HCT116 (cell line): ENCODE results near the gene ASB10. TPM values are rescaled to one million over a fixed set of nuclear protein-coding genes. Genes with fewer than 3 reads are reported as not detected.
A peak's percentile ranks its signal among the peaks of the same experiment; 100 is the strongest.

Experiments
- ATAC-seq: fragments of 200-7000 bp; cut with Tn5 transposase; 2 replicates; pipeline ENCODE4 v1.9.1; 2020; ENCODE audit warnings: mild to moderate bottlenecking, moderate library complexity
- BruUV-seq: library from RNA; stranded (reverse); fragments of 400-500 nt; replicated peaks from 2 replicates; lab custom pipeline; 2021; lab: Mats Ljungman, UMichigan
- CTCF ChIA-PET: fragments of 300-600 bp; sonication (Branson Sonifier 250); formaldehyde crosslinking; loops from one replicate; lab custom pipeline; 2021; ENCODE audit warnings: antibody characterized with exemption; lab: Charles Lee
- POLR2A ChIA-PET: fragments of 300-600, 350-600 bp; sonication (Branson Sonifier 250); formaldehyde crosslinking; loops from one replicate; lab custom pipeline; 2021; ENCODE audit warnings: antibody characterized with exemption; lab: Charles Lee
- RAD21 ChIA-PET, 2 experiments: fragments of 300-600 bp; sonication (Branson Sonifier 250); formaldehyde crosslinking; loops; one replicate each; lab custom pipeline; 2023; ENCODE audit warnings: low total read pairs in 2 of 2; ENCODE audit not compliant: uncharacterized antibody in 2 of 2, unreplicated experiment in 2 of 2, low non-redundant PET in 1 of 2; lab: Charles Lee
- DNase-seq: peaks from one replicate; pipeline ENCODE4 v3.0.0-alpha.2; 2010; ENCODE audit warnings: low read depth, low spot score
- H2AFZ ChIP-seq: fragments of 200-600 bp; shearing (Covaris generic), sonication (generic); 2 replicates; pipeline ENCODE4 v1.6.1; 2017; ENCODE audit warnings: low read depth, mixed run types, mixed read lengths, antibody characterized with exemption, low read length; ENCODE audit not compliant: poor library complexity, severe bottlenecking
- H3K27ac ChIP-seq: 2 replicates; pipeline ENCODE4 v1.5.1; 2012; ENCODE audit warnings: low read depth, low read length
- H3K27me3 ChIP-seq: fragments of 200-600 bp; sonication (generic); 2 replicates; pipeline ENCODE4 v1.6.1; 2016; ENCODE audit warnings: mixed run types, low read length, mixed read lengths; ENCODE audit not compliant: insufficient read depth
- H3K36me3 ChIP-seq, 2 experiments: fragments of 200-500 bp in 1 of 2; fragments of 200-600 bp in 1 of 2; sonication (Bioruptor generic) in 1 of 2; sonication (generic) in 1 of 2; 2 replicates each; pipeline versions ENCODE4 v1.5.1 to v1.6.1; 2014 to 2016; ENCODE audit warnings: low read length in 2 of 2, inconsistent platforms in 1 of 2, mixed read lengths in 1 of 2, mixed run types in 1 of 2; ENCODE audit not compliant: insufficient read depth in 2 of 2, control insufficient read depth in 1 of 2
- H3K4me1 ChIP-seq, 2 experiments: fragments of 200-600 bp in 1 of 2; sonication (generic) in 1 of 2; 2 replicates each; pipeline versions ENCODE4 v1.5.1 to v1.6.1; 2012 to 2017; ENCODE audit warnings: low read length in 2 of 2, inconsistent platforms in 1 of 2, mild to moderate bottlenecking in 1 of 2, mixed read lengths in 1 of 2, mixed run types in 1 of 2, moderate library complexity in 1 of 2; ENCODE audit not compliant: insufficient read depth in 2 of 2, control insufficient read depth in 1 of 2
- H3K4me2 ChIP-seq: fragments of 200-600 bp; sonication (generic); 2 replicates; pipeline ENCODE4 v1.6.1; 2017; ENCODE audit warnings: mixed run types, low read length, mixed read lengths
- H3K4me3 ChIP-seq, 2 experiments: fragments of 200-600 bp in 1 of 2; sonication (generic) in 1 of 2; replicated peaks in 1 of 2; 2 replicates each; pipeline ENCODE4 v1.5.1; 2011 to 2016; ENCODE audit warnings: low read length in 2 of 2, control low read depth in 1 of 2, low read depth in 1 of 2, mild to moderate bottlenecking in 1 of 2, mixed read lengths in 1 of 2, mixed run types in 1 of 2
- H3K79me2 ChIP-seq: fragments of 200-600 bp; sonication (generic); 2 replicates; pipeline ENCODE4 v1.6.1; 2017; ENCODE audit warnings: mild to moderate bottlenecking, mixed run types, low read length, moderate library complexity, mixed read lengths; ENCODE audit not compliant: insufficient read depth
- H3K9ac ChIP-seq: fragments of 200-600 bp; sonication (generic); 2 replicates; pipeline ENCODE4 v1.6.1; 2016; ENCODE audit warnings: low read length, mixed read lengths
- H3K9me2 ChIP-seq: fragments of 200-600 bp; sonication (generic), shearing (Covaris generic); 2 replicates; pipeline ENCODE4 v1.6.1; 2017; ENCODE audit warnings: mixed run types, mild to moderate bottlenecking, moderate library complexity; ENCODE audit not compliant: insufficient read depth
- H3K9me3 ChIP-seq, 2 experiments: fragments of 200-500 bp in 1 of 2; fragments of 200-600 bp in 1 of 2; sonication (Bioruptor generic) in 1 of 2; sonication (generic) in 1 of 2; 2 replicates each; pipeline ENCODE4 v1.6.1; 2014 to 2017; ENCODE audit warnings: low read length in 2 of 2, mixed read lengths in 2 of 2, inconsistent platforms in 1 of 2, low read depth in 1 of 2, mild to moderate bottlenecking in 1 of 2, mixed run types in 1 of 2, moderate library complexity in 1 of 2; ENCODE audit not compliant: control insufficient read depth in 1 of 2, insufficient read depth in 1 of 2
- H4K20me1 ChIP-seq: fragments of 200-600 bp; sonication (generic), shearing (Covaris generic); 2 replicates; pipeline ENCODE4 v1.6.1; 2017; ENCODE audit warnings: mixed run types, mild to moderate bottlenecking, moderate library complexity; ENCODE audit not compliant: insufficient read depth
- ELF1 ChIP-seq: IDR thresholded peaks from 2 replicates; pipeline ENCODE4 v1.6.1; 2012; ENCODE audit warnings: low read depth, borderline replicate concordance
- EZH2 ChIP-seq: fragments of 200-600 bp; sonication (generic); IDR thresholded peaks from 2 replicates; pipeline ENCODE4 v1.6.1; 2017; ENCODE audit warnings: antibody characterized with exemption, mixed run types
- EZH2phosphoT487 ChIP-seq: fragments of 200-600 bp; IDR thresholded peaks from 2 replicates; pipeline ENCODE4 v1.6.1; 2018; ENCODE audit warnings: antibody characterized with exemption, borderline replicate concordance
- FOSL1 ChIP-seq: IDR thresholded peaks from 2 replicates; pipeline ENCODE4 v1.6.1; 2012; ENCODE audit warnings: low read depth
- RAD21 ChIP-seq: IDR thresholded peaks from 2 replicates; pipeline ENCODE4 v1.6.1; 2012; ENCODE audit warnings: low read depth, mild to moderate bottlenecking
- YY1 ChIP-seq: IDR thresholded peaks from 2 replicates; pipeline ENCODE4 v1.6.1; 2011; ENCODE audit warnings: low read length, low read depth, moderate library complexity, mild to moderate bottlenecking; ENCODE audit not compliant: insufficient replicate concordance; ENCODE audit errors: extremely low read depth
- intact Hi-C: fragments of 100-400 bp; cut with micrococcal nuclease; formaldehyde crosslinking; loops from 2 replicates; pipeline ENCODE4 v1.10.0; 2022
- total RNA-seq: library from RNA; stranded (reverse); gene quantifications from one replicate; pipeline ENCODE4 v1.2.1, GENCODE V29; 2021; ENCODE audit not compliant: unreplicated experiment
- TF ChIP-seq, protein P1 (sequence below): IDR thresholded peaks from 2 replicates; pipeline ENCODE4 v1.6.1; 2012; ENCODE audit warnings: low read depth
- TF ChIP-seq, protein P2 (sequence below), 3 experiments: fragments of 200-600 bp in 1 of 3; sonication (generic) in 1 of 3; IDR thresholded peaks in 2 of 3; conservative IDR thresholded peaks in 1 of 3; 2 replicates each; pipeline ENCODE4 v1.5.1; 2012 to 2017; ENCODE audit warnings: low read depth in 2 of 3, low read length in 2 of 3, antibody characterized with exemption in 1 of 3, borderline replicate concordance in 1 of 3, control low read depth in 1 of 3, mild to moderate bottlenecking in 1 of 3, mixed read lengths in 1 of 3, mixed run types in 1 of 3, moderate library complexity in 1 of 3; ENCODE audit not compliant: insufficient read depth in 1 of 3

Gene ASB10
- total RNA-seq, 1 experiment from 2014 or later, result not detected

DNA sequence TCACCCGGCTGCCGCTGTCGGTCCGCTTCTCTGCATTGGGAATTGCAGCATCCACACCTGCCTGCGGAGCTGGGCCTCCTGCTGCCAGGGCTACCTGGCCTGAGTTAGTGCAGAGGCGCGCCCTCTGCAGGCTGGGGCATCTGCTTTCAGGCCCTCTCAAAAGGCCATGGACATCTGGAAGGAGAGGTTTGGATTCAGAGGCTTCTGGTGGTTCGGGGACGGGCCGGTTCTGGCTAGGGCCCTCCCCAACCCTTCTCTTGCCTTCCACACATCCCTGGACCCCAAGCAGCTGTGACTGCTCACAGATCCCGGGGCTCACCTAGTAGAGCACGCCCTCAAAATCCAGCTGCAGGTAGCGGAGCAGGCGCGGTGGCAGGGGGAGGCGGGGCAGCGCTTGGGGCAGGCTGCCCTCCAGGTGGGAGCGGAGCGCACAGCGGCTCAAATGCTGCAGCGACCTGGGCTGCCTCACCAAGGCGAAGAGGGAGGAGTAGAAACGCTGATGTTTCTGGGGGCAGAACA is 11.2 kb downstream of the ASB10 start:
- Histone ChIP-seq H3K27me3 (no peaks in the 10 kb centered on the region), H3K4me2 (no peak overlapping the region), H4K20me1 (no peaks in the 10 kb centered on the region), H3K9me2 (no peaks in the 10 kb centered on the region), H3K9ac (no peak overlapping the region), H3K79me2 (no peaks in the 10 kb centered on the region), H3K4me3 (no peak overlapping the region), H3K9me3 (peaks cover 0 to 8% of the 10 kb centered on the region in 2 experiments; a peak in 1 of 4 replicates), H3K27ac (no peak overlapping the region), H3K4me1 (no peaks in the 10 kb centered on the region), H2AFZ (no peak overlapping the region), H3K36me3 (no peaks in the 10 kb centered on the region)
- TF ChIP-seq EZH2phosphoT487, result no peak
- TF ChIP-seq ELF1, result no peak
- no peak for TF ChIP-seq YY1
- TF ChIP-seq EZH2, result no peak
- TF ChIP-seq, protein P1, sequence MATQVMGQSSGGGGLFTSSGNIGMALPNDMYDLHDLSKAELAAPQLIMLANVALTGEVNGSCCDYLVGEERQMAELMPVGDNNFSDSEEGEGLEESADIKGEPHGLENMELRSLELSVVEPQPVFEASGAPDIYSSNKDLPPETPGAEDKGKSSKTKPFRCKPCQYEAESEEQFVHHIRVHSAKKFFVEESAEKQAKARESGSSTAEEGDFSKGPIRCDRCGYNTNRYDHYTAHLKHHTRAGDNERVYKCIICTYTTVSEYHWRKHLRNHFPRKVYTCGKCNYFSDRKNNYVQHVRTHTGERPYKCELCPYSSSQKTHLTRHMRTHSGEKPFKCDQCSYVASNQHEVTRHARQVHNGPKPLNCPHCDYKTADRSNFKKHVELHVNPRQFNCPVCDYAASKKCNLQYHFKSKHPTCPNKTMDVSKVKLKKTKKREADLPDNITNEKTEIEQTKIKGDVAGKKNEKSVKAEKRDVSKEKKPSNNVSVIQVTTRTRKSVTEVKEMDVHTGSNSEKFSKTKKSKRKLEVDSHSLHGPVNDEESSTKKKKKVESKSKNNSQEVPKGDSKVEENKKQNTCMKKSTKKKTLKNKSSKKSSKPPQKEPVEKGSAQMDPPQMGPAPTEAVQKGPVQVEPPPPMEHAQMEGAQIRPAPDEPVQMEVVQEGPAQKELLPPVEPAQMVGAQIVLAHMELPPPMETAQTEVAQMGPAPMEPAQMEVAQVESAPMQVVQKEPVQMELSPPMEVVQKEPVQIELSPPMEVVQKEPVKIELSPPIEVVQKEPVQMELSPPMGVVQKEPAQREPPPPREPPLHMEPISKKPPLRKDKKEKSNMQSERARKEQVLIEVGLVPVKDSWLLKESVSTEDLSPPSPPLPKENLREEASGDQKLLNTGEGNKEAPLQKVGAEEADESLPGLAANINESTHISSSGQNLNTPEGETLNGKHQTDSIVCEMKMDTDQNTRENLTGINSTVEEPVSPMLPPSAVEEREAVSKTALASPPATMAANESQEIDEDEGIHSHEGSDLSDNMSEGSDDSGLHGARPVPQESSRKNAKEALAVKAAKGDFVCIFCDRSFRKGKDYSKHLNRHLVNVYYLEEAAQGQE, result no peak
- TF ChIP-seq, protein P2, sequence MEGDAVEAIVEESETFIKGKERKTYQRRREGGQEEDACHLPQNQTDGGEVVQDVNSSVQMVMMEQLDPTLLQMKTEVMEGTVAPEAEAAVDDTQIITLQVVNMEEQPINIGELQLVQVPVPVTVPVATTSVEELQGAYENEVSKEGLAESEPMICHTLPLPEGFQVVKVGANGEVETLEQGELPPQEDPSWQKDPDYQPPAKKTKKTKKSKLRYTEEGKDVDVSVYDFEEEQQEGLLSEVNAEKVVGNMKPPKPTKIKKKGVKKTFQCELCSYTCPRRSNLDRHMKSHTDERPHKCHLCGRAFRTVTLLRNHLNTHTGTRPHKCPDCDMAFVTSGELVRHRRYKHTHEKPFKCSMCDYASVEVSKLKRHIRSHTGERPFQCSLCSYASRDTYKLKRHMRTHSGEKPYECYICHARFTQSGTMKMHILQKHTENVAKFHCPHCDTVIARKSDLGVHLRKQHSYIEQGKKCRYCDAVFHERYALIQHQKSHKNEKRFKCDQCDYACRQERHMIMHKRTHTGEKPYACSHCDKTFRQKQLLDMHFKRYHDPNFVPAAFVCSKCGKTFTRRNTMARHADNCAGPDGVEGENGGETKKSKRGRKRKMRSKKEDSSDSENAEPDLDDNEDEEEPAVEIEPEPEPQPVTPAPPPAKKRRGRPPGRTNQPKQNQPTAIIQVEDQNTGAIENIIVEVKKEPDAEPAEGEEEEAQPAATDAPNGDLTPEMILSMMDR (IDR thresholded peaks at IDR 0.05 in 2 of 3, conservative IDR thresholded peaks at IDR 0.05 in 1 of 3; ENCODE audit: borderline replicate concordance in 1 of 3, insufficient read depth in 1 of 3, low read depth in 2 of 3, low read length in 2 of 3), result peak in 2 of 3 experiments; percentile 11 to 13; a peak in 1 of 6 replicates
- TF ChIP-seq FOSL1, result no peak
- TF ChIP-seq RAD21, result no peak
- BruUV-seq, result no TSS peak
- POLR2A ChIA-PET, result no interaction called here
- CTCF ChIA-PET, result no interaction called here
- no peak for ATAC-seq
- no peak for DNase-seq
- RAD21 ChIA-PET, result no interaction called here
- intact Hi-C loops, result no loop called here
